Central memory CD8-positive, alpha-beta T cell (primary cell): ENCODE data around the gene CD81.
A peak's percentile ranks its signal among the peaks of the same experiment; 100 is the strongest.

Experiments
- ATAC-seq: fragments of 150-1000 bp; cut with Tn5 transposase; replicated peaks from 2 replicates; pipeline ENCODE4 v1.10.0; 2022; ENCODE audit warnings: mild to moderate bottlenecking, moderate FRiP score, moderate number of reproducible peaks; ENCODE audit not compliant: poor library complexity, severe bottlenecking; ENCODE audit errors: extremely low read depth
- DNase-seq, 2 donors: peaks; one replicate each; pipeline ENCODE4 v3.0.0; 2021; ENCODE audit warnings: low spot score in 2 of 2
- H3K27ac Mint-ChIP-seq: one replicate; pipeline ENCODE4 v1.8.0; 2022; ENCODE audit warnings: low read depth, mild to moderate bottlenecking, moderate library complexity, mixed read lengths
- H3K27me3 Mint-ChIP-seq: one replicate; pipeline ENCODE4 v1.8.0; 2022; ENCODE audit warnings: mixed read lengths
- H3K36me3 Mint-ChIP-seq: one replicate; pipeline ENCODE4 v1.8.0; 2022; ENCODE audit warnings: mild to moderate bottlenecking, moderate library complexity, mixed read lengths; ENCODE audit not compliant: insufficient read depth
- H3K4me1 Mint-ChIP-seq: one replicate; pipeline ENCODE4 v1.8.0; 2022; ENCODE audit warnings: mixed read lengths
- H3K4me3 Mint-ChIP-seq: one replicate; pipeline ENCODE4 v1.8.0; 2022; ENCODE audit warnings: mild to moderate bottlenecking, moderate library complexity, mixed read lengths
- H3K9me3 Mint-ChIP-seq: one replicate; pipeline ENCODE4 v1.8.0; 2022; ENCODE audit warnings: mixed read lengths

CD81 gene

DNA sequence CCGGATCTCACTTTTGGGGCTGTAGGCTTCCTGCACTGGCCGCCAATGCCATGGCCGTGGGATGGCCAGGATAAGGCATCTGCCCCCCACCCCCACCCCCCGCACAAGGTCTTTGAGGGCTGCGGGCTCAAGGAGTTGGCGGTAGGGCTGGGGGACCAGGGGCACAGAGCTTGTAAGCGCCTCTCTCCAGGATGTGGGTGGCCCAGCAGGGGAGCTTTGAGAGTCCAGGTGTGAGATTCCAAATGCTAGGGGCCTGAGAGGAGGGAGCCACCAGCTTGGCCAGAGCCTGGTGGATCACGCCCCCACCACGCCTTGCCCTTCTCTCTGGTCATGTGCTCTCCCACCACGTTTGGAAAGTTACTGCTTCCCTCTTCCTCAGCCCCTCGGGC is 5.0 kb downstream of the CD81 start:
- DNase-seq, result no peak
- Mint-ChIP-seq H3K4me3 (no peak overlapping the region), H3K36me3 (peaks cover 48% of the 10 kb centered on the region), H3K9me3 (no peaks in the 10 kb centered on the region), H3K4me1 (peaks cover 67% of the 10 kb centered on the region), H3K27me3 (no peaks in the 10 kb centered on the region), H3K27ac (peak overlapping the region; percentile 88)
- ATAC-seq, result no peak

GRCh38 chr11:2382936-2383851 is 6.1 kb downstream of the CD81 start:
- peaks cover 67% of the 10 kb centered on the region for H3K4me1 Mint-ChIP-seq
- H3K27me3 Mint-ChIP-seq, result no peaks in the 10 kb centered on the region

GRCh38 chr11:2383852-2384804 is 7.0 kb downstream of the CD81 start:
- no peak for DNase-seq
- Mint-ChIP-seq H3K27me3 (no peaks in the 10 kb centered on the region), H3K36me3 (peaks cover 53% of the 10 kb centered on the region), H3K27ac (peak overlapping the region; percentile 88), H3K9me3 (no peaks in the 10 kb centered on the region), H3K4me1 (peaks cover 67% of the 10 kb centered on the region), H3K4me3 (peak overlapping the region; percentile 83)
- ATAC-seq, result peak; percentile 15

More at GRCh38 chr11:2382936-2383851, 6.1 kb downstream of the CD81 start:
- H3K27ac Mint-ChIP-seq, result peak overlapping the region; percentile 88
- no peak for DNase-seq
- no peak for ATAC-seq
- peaks cover 53% of the 10 kb centered on the region for H3K36me3 Mint-ChIP-seq
- H3K9me3 Mint-ChIP-seq, result no peaks in the 10 kb centered on the region
- peak overlapping the region; percentile 83 for H3K4me3 Mint-ChIP-seq

DNA sequence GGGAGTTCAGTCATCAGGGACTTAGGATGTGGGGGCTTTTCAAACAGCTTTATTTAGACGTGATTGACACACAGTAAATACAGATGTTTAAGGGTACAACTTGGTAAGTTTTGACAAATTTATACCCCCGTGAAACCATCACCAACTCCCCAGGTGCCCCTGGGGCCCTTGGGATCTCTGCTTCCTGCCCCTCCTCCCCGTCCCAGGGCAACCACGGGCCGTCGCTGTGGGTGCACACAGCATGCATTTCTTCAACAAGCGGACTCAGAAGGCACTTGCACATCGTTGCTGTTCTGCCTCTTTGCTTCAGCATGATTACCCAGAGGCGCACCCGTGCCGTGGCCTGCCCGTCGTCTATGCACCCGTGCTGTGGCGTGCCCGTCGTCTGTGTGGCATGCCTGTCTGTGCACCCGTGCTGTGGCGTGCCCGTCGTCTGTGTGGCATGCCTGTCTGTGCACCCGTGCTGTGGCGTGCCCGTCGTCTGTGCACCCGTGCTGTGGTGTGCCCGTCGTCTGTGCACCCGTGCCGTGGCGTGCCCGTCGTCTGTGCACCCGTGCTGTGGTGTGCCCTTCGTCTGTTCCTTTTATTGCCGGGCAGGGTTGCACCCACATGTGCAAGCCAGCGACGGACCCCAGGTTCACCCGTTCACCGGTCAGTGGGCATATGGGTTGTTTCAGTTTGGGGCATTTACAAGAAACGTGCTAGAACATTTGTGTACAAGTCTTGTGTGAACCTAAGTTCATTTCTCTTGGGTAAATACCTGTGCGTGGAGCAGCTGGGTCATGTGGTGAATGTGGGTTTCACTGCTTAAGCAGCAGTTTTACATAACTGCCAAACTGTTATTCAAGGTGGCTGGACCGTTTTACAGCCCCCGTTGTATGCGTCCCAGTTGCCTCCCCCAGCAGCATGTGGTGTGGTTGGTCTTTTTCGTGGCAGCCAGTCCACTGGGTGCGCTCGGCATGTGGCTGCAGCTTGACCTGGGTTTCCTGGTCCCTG is 8.3 kb downstream of the CD81 start:
- H3K9me3 Mint-ChIP-seq, result no peaks in the 10 kb centered on the region
- DNase-seq (no peak), ATAC-seq (peak; percentile 20)
- peaks cover 72% of the 10 kb centered on the region for H3K4me1 Mint-ChIP-seq
- peaks cover 61% of the 10 kb centered on the region for H3K36me3 Mint-ChIP-seq
- no peaks in the 10 kb centered on the region for H3K27me3 Mint-ChIP-seq
- H3K4me3 Mint-ChIP-seq, result peak overlapping the region; percentile 83
- peak overlapping the region; percentile 88 for H3K27ac Mint-ChIP-seq

DNA sequence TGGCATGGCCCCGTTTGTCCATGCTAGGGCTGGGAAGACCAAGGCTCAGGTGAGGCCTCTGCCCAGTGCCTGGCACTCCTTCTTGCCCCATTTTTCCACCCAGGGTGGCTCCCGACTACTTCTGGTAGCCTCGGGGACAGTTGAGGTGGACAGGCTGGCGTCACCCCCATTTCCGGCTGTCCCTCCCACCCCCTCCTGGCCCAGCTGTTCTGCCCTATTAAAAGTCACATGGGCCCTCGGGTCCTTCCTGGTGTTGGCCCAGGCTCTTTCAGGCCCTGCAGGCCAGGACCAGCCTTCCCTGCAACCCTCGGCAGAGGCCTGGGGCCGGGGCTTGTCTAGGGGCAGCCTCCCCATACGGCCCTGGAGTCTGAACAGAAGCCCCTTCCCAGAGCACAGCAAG is 9.5 kb downstream of the CD81 start:
- Mint-ChIP-seq H3K4me1 (peaks cover 63% of the 10 kb centered on the region), H3K9me3 (no peaks in the 10 kb centered on the region), H3K36me3 (peaks cover 58% of the 10 kb centered on the region), H3K27me3 (no peaks in the 10 kb centered on the region), H3K4me3 (peak overlapping the region; percentile 83), H3K27ac (peak overlapping the region; percentile 88)
- DNase-seq (no peak), ATAC-seq (no peak)

GRCh38 chr11:2387266-2387987 is 10.3 kb downstream of the CD81 start:
- Mint-ChIP-seq H3K4me1 (peaks cover 57% of the 10 kb centered on the region), H3K9me3 (no peaks in the 10 kb centered on the region), H3K36me3 (peaks cover 55% of the 10 kb centered on the region), H3K27me3 (no peaks in the 10 kb centered on the region), H3K4me3 (peak overlapping the region; percentile 83), H3K27ac (peak overlapping the region; percentile 88)
- ATAC-seq, result peak; percentile 63
- DNase-seq, result peak in 1 of 2 donors; percentile 58

GRCh38 chr11:2388431-2389376 is 11.6 kb downstream of the CD81 start:
- no peak for DNase-seq
- Mint-ChIP-seq H3K36me3 (peaks cover 47% of the 10 kb centered on the region), H3K4me1 (peaks cover 46% of the 10 kb centered on the region), H3K27me3 (no peaks in the 10 kb centered on the region), H3K4me3 (peak overlapping the region; percentile 68), H3K9me3 (no peaks in the 10 kb centered on the region), H3K27ac (peak overlapping the region; percentile 88)
- no peak for ATAC-seq

GRCh38 chr11:2389377-2390026 is 12.4 kb downstream of the CD81 start:
- DNase-seq (no peak), ATAC-seq (no peak)
- Mint-ChIP-seq H3K36me3 (peaks cover 48% of the 10 kb centered on the region), H3K4me1 (peaks cover 39% of the 10 kb centered on the region), H3K4me3 (peak overlapping the region; percentile 68), H3K27ac (peak overlapping the region; percentile 88), H3K27me3 (no peaks in the 10 kb centered on the region), H3K9me3 (no peaks in the 10 kb centered on the region)

DNA sequence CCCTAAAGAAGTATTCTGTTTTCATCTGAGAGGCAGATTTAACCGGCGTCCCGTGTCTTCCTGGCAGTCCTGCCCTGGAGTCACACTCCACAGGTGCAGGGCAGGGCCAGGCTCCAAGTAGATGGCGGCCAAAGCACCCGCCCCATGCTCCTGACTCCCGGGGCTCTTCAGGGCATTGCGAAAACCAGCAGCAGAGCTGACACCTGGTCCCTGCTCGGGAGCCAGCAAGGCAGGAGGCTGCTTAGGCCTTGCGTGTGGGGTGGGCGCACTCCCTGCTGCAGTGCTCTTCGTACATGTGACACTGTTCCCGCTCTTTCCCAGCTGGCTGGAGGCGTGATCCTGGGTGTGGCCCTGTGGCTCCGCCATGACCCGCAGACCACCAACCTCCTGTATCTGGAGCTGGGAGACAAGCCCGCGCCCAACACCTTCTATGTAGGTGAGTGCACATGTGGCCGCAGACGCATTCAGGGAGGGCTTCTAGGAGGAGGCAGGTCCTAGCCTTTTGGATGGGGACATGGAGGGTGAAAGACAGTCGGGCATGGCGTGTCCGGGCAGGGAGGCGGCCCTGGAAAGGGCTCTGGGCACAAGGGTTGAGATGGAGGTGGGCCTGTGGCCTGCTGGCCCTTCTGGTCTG is 13.1 kb downstream of the CD81 start:
- no peaks in the 10 kb centered on the region for H3K9me3 Mint-ChIP-seq
- ATAC-seq (no peak), DNase-seq (no peak)
- peak overlapping the region; percentile 88 for H3K27ac Mint-ChIP-seq
- no peaks in the 10 kb centered on the region for H3K27me3 Mint-ChIP-seq
- H3K4me1 Mint-ChIP-seq, result peaks cover 32% of the 10 kb centered on the region
- peak overlapping the region; percentile 68 for H3K4me3 Mint-ChIP-seq
- peaks cover 47% of the 10 kb centered on the region for H3K36me3 Mint-ChIP-seq

GRCh38 chr11:2390725-2391151 is 13.6 kb downstream of the CD81 start:
- Mint-ChIP-seq H3K4me3 (peak overlapping the region; percentile 68), H3K27ac (peak overlapping the region; percentile 88), H3K27me3 (no peaks in the 10 kb centered on the region), H3K9me3 (no peaks in the 10 kb centered on the region), H3K36me3 (peaks cover 45% of the 10 kb centered on the region), H3K4me1 (peaks cover 27% of the 10 kb centered on the region)
- no peak for DNase-seq
- ATAC-seq, result no peak
